Activated T-helper 1 cell treated with anti-CD3 and anti-CD28 coated beads, Interleukin-2, amount 50 U/mL, for 16 hours (primary cell): Measurements from ENCODE around the gene GFOD1.
"Not testable (repeated sequence)": the region's sequence is repeated elsewhere in the genome, so short reads cannot be mapped to it uniquely, and the experiment has no call there.

ENCODE experiments used
- DNase-seq, 2 donors: peaks; one replicate each; pipeline ENCODE4 v3.0.0-alpha.2; 2020; ENCODE audit warnings: low read depth in 1 of 2, low spot score in 1 of 2

Gene GFOD1

DNA sequence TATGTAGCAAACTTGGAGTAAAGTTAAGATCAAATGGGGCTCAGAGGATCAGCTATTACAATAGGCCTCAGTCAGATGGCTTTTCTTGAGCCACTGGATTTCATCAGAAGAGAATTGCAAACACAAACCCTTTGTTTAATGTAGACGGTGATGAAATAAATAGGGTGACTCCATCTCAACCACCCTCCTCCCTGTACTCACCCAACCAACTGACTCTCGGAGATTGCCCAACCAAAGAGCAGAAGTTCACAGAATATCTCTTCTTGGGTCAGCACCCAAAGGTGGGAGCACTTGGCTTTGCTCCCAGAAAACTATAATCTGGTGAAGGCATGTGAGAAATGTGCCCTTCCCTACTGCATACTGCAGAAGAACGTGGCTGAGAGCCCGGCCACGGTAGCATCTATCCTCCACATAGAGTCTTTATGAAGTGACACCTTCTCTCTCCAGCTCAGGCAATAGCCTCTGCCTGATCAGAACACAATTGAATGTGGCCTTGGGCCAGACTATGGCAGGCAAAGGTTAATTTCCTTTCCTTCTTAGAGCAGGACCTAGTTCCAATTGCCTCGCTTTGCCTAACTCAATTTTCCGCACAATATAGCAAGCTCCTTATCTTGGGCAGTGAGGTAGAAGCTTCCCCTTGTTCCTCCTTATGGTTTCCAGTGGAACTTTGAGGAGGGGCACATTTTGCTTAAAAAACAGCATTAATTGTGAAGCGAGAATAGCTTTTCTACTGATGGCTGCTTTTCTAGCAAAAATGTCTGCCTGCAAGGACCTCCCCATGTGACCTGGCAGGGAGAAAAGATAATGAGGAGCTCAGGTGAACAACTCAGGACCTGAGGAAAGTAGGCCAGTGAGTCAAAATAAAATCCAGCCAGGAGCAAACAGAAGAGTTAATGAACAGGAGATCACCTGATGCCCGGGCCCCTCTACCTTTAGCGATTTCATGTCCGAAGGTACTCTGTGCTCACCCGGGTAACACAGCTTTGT lies 79.4 kb downstream of the GFOD1 start:
- DNase-seq, result no peak

DNA sequence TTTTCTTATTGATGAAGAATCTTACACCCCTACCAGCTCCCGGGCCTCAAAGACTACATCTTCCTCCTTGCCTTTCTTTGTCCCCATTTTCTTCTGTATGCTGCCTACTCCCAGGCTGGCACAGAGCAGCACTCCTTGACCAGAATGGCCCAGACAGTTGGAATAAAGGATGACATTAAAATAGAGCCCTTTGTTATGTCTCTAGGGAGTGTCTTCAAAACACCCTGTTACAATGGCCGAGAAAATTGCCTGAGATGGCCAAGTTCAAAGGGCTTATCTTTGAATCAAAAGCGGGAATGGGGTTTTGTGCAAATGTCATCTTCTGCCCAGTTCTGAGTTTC lies 80.1 kb downstream of the GFOD1 start:
- no peak for DNase-seq

DNA sequence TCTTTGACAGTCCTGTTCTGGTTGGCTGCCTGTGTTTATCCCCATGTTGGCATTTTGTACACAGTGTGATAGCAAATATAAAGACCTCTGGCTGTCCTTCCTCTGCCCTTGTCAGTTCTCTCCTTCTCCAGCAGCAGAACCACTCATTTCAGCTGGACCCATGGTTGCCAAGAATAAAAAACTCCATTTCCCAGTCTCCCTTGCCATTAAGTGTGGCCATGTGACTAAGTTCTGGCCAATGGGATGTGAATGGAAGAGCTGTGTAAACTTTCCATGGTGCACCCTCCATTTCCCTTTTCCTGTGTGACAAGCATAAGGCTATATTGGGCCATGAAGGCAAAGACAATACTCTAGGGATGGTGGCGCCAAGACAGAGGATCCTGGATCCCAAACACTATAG lies 80.6 kb downstream of the GFOD1 start:
- DNase-seq, result no peak

GRCh38 chr6:13405961-13406477 lies 81.4 kb downstream of the GFOD1 start:
- DNase-seq, result no peak

GRCh38 chr6:13404892-13405254 lies 82.5 kb downstream of the GFOD1 start:
- no peak for DNase-seq

DNA sequence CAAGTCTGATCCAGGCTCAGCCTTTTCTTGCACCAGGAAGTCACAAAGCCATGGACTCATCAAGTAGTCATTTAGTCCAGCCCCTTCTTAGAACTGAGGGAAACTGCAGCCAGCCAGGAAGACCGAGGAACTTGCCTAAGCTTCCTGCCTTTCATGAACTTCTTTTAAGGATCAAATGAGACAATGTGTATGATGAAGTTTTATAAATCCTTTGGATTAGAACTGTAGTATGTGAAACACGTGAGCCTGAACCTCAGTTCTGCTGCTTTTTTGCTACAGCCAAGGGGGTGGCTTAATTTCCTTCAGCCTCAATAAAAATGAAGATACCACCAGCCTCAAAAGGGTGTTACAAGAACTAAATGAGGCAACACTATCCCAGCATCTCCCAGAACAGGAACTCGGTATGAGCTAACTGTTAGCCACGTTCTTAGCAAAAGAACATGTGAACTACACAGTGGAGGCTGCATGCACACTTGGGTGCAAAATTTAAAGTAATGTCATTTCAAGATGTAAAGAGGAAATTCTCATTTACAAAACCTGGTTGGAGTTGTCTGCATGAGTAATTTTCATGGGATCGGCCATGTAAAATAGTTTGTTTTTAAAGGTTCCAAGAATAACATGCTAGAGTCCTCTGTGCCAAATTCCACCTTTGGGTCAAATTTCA lies 83.0 kb downstream of the GFOD1 start:
- no peak for DNase-seq

DNA sequence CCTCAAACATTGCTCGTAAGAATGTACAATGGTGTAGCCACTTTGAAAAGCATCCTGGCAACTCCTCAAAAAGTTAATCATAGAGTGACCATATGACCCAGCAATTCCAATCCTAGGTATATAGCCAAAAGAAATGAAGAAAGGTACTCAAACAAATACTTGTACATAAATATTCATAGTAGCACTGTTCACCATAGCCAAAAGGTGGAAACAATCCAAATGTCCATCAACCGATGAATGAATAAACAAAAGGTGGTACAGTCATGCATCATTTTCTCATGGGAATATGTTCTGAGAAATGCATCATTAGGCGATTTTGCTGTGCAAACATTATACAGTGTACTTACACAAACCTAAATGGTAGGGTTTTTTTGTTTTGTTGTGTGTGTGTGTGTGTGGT lies 84.7 kb downstream of the GFOD1 start:
- DNase-seq, result no peak

GRCh38 chr6:13400772-13401171 lies 86.6 kb downstream of the GFOD1 start:
- DNase-seq, result no peak

GRCh38 chr6:13398421-13398994 lies 88.9 kb downstream of the GFOD1 start:
- no peak for DNase-seq

GRCh38 chr6:13398069-13398381 lies 89.4 kb downstream of the GFOD1 start:
- no peak for DNase-seq

GRCh38 chr6:13397359-13398068 lies 89.9 kb downstream of the GFOD1 start:
- no peak for DNase-seq

DNA sequence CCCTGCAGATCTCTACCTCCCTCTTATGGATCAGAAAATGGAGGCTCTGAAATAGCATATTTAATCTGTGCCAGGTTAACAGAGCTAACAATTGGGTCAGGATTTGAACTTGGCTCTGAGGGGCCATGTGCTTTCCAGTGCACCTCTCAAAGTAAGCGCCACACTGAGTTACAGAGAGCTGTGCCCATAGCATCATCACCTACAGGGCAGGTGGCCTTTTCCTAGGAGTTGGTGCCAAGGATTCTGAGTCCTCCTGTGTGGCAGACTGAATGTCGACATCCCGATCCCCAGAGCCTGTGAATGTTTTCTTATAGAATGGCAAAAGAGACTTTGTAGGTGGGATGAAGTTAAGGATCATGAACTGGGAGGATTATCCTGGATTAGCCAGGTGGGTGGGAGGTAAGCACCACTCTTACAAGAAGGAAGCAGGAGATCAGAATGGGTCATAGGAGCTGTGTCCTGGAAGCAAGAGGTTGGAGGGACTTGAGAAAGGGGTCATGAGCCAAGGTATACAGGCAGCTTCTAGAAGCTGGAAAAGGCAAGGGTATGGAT lies 91.1 kb downstream of the GFOD1 start:
- no peak for DNase-seq

DNA sequence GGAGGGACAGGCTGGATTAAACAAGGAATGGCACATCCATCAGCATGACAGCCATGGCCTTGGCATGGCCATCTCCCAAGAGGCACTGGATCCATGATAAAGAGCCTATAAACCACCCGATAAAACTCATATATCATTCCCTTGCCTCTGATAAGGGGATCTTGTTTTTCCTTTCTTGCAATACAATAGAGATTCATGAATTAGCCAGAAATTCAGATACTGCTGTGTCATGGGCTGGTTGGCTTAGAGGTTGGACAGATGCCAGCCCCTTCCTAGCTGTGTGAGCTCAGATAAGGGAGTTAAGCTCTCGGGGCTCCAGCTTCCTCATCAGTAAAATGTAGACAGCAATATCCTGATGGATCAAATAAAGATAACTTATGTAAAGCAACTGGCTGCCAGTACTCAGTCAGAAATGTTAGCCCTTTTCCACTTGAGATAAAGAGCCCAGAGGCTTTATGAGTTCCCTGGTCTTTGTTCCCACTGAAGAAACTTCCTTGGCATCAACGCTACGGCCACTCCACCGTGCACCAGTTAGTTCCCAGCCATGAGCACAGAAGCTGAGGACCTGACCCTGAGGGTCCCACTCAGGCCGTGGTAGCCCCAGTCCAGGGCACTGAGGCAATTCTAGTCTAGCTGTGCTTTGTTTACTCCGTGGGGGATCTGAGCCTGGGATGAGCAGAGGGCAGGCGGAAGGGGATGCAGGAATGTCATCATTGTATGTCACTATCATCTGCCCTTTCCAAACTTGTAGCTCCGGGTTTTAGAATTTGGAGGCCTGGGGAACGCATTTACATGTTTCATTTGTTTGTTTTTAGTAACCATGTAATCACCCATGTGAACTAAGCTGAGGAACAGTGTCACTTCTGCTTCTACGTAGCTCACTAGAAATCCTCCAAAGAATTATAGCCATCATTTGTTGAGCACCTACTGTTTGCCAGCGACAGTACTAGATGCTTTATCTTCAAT lies 91.8 kb downstream of the GFOD1 start:
- DNase-seq, result no peak

DNA sequence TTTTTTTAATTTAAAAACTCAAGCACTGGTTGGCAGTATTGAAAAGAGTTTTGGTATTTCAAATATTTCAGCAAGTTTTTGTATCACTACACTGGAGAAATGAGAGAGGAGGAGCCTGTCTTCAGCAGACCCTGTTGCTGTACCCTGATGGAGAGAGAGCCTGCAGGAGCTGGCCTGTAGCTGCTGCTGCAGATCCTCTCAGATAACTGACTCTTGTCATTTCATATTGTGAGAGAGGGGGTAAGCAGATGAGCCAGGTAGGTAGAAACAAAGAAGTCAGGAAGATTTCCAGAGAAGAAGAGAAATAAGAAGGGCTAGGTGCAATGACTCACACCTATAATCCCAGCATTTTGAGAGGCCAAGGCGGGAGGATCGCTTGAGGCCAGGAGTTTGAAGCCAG lies 94.9 kb downstream of the GFOD1 start:
- DNase-seq, result no peak

DNA sequence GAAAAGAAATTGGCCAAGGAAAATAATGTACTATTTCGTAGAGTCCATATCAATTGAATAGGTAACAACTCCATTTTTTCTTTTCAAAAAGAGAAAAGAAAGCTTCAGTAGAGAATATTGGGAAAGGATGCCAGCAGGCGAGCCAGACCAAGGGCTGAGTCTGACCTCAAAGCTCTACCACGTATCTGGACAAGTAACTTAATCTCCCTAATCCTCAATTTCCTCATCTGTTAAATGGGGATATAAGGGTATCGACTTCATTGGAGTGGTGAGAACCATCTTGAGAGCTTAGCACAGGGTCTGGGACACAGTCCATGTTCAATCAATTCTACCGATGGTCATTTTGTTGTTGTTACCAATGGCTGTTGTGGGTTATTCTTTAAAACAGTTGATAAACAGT lies 95.9 kb downstream of the GFOD1 start:
- DNase-seq, result no peak

- DNase-seq, result no peak
Observed at GRCh38 chr6:13390658-13391057, 96.7 kb downstream of the GFOD1 start.

DNA sequence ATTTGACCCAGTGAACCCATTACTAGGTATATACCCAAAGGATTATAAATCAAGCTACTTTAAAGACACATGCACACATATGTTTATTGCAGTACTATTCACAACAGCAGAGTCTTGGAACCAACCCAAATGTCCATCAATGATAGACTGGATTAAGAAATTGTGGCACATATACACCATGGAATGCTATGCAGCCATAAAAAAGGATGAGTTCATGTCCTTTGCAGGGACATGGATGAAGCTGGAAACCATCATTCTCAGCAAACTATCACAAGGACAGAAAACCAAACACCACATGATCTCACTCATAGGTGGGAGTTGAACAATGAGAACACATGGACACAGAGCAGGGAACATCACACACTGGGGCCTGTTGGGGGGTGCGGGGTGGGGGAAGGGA lies 98.2 kb downstream of the GFOD1 start:
- DNase-seq, result not testable (repeated sequence)

- not testable (repeated sequence) for DNase-seq
Observed at GRCh38 chr6:13388769-13389168, 98.6 kb downstream of the GFOD1 start.

- no peak for DNase-seq
Observed at GRCh38 chr6:13384966-13385365, 102.4 kb downstream of the GFOD1 start.

- DNase-seq, result no peak
Observed at GRCh38 chr6:13384506-13384905, 102.9 kb downstream of the GFOD1 start.
